IMR-90 (cell line): ENCODE data around the gene CAMTA1.

Source experiments
- BHLHE40 ChIP-seq: fragments of 150-350 bp; IDR thresholded peaks from 2 replicates; pipeline ENCODE4 v1.6.1; 2016; ENCODE audit warnings: mild to moderate bottlenecking, low read depth, low read length
- CEBPB ChIP-seq: IDR thresholded peaks from 2 replicates; pipeline ENCODE4 v1.6.1; 2012; ENCODE audit warnings: low read depth, low read length, improper control_type of control experiment
- CTCF ChIP-seq: conservative IDR thresholded peaks from 2 replicates; pipeline ENCODE4 v1.5.1; 2012; ENCODE audit warnings: mild to moderate bottlenecking, low read depth, low read length, improper control_type of control experiment
- MAFK ChIP-seq: IDR thresholded peaks from 2 replicates; pipeline ENCODE4 v1.6.1; 2012; ENCODE audit warnings: low read depth, low read length, improper control_type of control experiment
- NFE2L2 ChIP-seq: fragments of 150-350 bp; IDR thresholded peaks from 2 replicates; pipeline ENCODE4 v1.6.1; 2016; ENCODE audit warnings: low read depth, mild to moderate bottlenecking, low read length
- POLR2A ChIP-seq: IDR thresholded peaks from 2 replicates; pipeline ENCODE4 v1.6.1; 2012; ENCODE audit warnings: mild to moderate bottlenecking, low read depth, low read length
- RAD21 ChIP-seq: IDR thresholded peaks from 2 replicates; pipeline ENCODE4 v1.6.1; 2012; ENCODE audit warnings: low read length, improper control_type of control experiment
- TF ChIP-seq, protein P1 (sequence below): fragments of 150-350 bp; IDR thresholded peaks from 2 replicates; pipeline ENCODE4 v1.6.1; 2016; ENCODE audit warnings: low read depth, mild to moderate bottlenecking, low read length, moderate library complexity, borderline replicate concordance

DNA sequence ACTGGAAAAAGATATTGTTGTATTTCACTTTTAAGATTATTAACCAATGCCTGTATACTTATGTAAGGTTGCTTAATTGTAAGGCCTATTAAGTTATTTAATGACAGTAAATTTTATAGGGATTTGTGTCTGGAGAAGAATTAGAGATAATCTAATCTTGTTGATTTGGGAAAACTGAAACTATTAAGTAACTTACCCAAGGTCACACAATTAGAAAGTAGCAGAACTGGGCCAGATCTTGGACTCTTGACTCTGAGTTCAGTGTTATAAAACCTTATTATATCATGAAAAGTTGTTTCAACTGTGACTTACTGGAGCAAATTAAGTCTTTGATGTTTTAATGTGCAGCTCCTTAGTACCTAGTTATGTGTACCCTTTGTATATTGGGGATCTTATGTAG is 38.5 kb downstream of the CAMTA1 start:
- TF ChIP-seq NFE2L2, result no peak
- no peak for TF ChIP-seq RAD21
- no peak for TF ChIP-seq CEBPB
- TF ChIP-seq CTCF, result no peak
- no peak for TF ChIP-seq POLR2A
- TF ChIP-seq, protein P1, sequence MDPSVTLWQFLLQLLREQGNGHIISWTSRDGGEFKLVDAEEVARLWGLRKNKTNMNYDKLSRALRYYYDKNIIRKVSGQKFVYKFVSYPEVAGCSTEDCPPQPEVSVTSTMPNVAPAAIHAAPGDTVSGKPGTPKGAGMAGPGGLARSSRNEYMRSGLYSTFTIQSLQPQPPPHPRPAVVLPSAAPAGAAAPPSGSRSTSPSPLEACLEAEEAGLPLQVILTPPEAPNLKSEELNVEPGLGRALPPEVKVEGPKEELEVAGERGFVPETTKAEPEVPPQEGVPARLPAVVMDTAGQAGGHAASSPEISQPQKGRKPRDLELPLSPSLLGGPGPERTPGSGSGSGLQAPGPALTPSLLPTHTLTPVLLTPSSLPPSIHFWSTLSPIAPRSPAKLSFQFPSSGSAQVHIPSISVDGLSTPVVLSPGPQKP, result no peak
- TF ChIP-seq BHLHE40, result no peak
- TF ChIP-seq MAFK, result no peak
